ENCODE measurements around the gene TACR1.

TACR1 gene

DNA sequence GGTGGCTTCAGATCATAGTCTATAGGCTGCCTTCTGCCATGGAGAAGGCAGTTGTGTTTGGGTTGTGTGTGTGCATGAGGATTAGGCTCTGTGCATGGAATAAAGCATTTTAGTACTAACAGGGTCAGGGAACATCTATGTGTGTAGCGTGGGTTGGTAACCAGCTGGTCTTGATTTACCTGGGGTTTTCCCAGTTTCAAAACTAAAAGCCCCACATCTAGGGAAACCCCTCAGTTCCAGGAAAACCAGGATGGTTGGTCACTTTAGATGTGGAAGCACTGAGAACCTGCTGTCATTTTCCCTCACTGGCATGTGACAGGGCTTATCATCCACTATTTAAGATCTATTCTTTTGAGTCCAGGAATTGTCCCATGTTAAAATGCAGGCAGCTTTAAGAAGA is 124.6 kb downstream of the TACR1 start:
- no peak for TF ChIP-seq NFRKB (IDR thresholded peaks at IDR 0.05)
- no peak for TF ChIP-seq FOXM1 (IDR thresholded peaks at IDR 0.05; ENCODE audit: borderline replicate concordance)
- no peak for TF ChIP-seq CTBP1 (IDR thresholded peaks at IDR 0.05; ENCODE audit: borderline replicate concordance)
- TF ChIP-seq SUZ12 (IDR thresholded peaks at IDR 0.05), result no peak
- TF ChIP-seq ZNF384 (IDR thresholded peaks at IDR 0.05), result no peak
- TF ChIP-seq L3MBTL2 (conservative IDR thresholded peaks at IDR 0.05), result no peak
- no peak for TF ChIP-seq FOXA1 (IDR thresholded peaks at IDR 0.05)
- no peak for TF ChIP-seq BHLHE40 (IDR thresholded peaks at IDR 0.05; ENCODE audit: borderline replicate concordance)
- no peak for TF ChIP-seq LEF1 (IDR thresholded peaks at IDR 0.05; ENCODE audit: borderline replicate concordance)
- TF ChIP-seq ELF4 (IDR thresholded peaks at IDR 0.05), result no peak
- TF ChIP-seq SP1 (IDR thresholded peaks at IDR 0.05), result no peak
- TF ChIP-seq TARDBP (IDR thresholded peaks at IDR 0.05), result no peak
- no peak for DNase-seq (ENCODE audit: extremely low spot score)
- POLR2A ChIA-PET, result no interaction called here
- CTCF ChIA-PET, result interaction anchor here (0.7 to 3.1 kb wide), 3 partner anchors 9 to 16 kb away, joined by 3 to 16 read pairs (median 4); no protein-coding TSS in a partner anchor

- CTCF ChIA-PET, result interaction anchor here (0.9 to 3.1 kb wide), 2 partner anchors 10 to 16 kb away, joined by 3 to 16 read pairs; no protein-coding TSS in a partner anchor
- POLR2A ChIA-PET, result no interaction called here
- DNase-seq (ENCODE audit: extremely low spot score), result no peak
- no peak for TF ChIP-seq FOXK2 (IDR thresholded peaks at IDR 0.05)
- no peak for TF ChIP-seq ZNF384 (IDR thresholded peaks at IDR 0.05)
- TF ChIP-seq L3MBTL2 (conservative IDR thresholded peaks at IDR 0.05), result no peak
- no peak for TF ChIP-seq ELF4 (IDR thresholded peaks at IDR 0.05)
- no peak for TF ChIP-seq LEF1 (IDR thresholded peaks at IDR 0.05; ENCODE audit: borderline replicate concordance)
- no peak for TF ChIP-seq HDGF (IDR thresholded peaks at IDR 0.05; ENCODE audit: borderline replicate concordance)
- no peak for TF ChIP-seq FOXM1 (IDR thresholded peaks at IDR 0.05; ENCODE audit: borderline replicate concordance)
- TF ChIP-seq BHLHE40 (IDR thresholded peaks at IDR 0.05; ENCODE audit: borderline replicate concordance), result no peak
- no peak for TF ChIP-seq NFRKB (IDR thresholded peaks at IDR 0.05)
- TF ChIP-seq FOXA1 (IDR thresholded peaks at IDR 0.05), result no peak
- no peak for TF ChIP-seq SP1 (IDR thresholded peaks at IDR 0.05)
- TF ChIP-seq SUZ12 (IDR thresholded peaks at IDR 0.05), result no peak
- TF ChIP-seq PKNOX1 (IDR thresholded peaks at IDR 0.05), result no peak
- no peak for TF ChIP-seq ARNT (IDR thresholded peaks at IDR 0.05)
These were observed 125.1 kb downstream of the TACR1 start for GRCh38 chr2:75074228-75074627.

DNA sequence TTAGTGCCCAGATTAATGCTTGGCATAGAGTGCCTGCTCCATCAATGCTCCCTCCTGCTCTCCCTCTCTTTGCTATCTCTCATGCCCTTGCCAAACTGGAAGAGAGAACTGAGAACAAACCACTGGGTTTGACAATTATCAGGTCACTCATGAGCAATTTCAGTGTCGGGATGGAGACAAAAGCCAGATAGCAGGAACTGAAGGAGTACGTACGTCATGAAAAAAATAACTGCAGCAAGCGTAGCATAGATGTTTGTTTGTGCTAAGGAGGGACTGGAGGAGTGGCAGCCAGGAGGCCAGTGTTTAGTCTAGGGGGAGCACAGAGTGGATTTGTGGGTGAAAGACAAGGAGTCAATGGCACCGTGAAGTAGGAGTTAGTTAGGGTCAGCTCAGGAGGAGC is 127.6 kb downstream of the TACR1 start:
- no peak for TF ChIP-seq FOXA1 (IDR thresholded peaks at IDR 0.05)
- no peak for TF ChIP-seq HDGF (IDR thresholded peaks at IDR 0.05; ENCODE audit: borderline replicate concordance)
- no peak for TF ChIP-seq FOXK2 (IDR thresholded peaks at IDR 0.05)
- TF ChIP-seq NFRKB (IDR thresholded peaks at IDR 0.05), result no peak
- DNase-seq (ENCODE audit: extremely low spot score), result no peak
- POLR2A ChIA-PET, result no interaction called here
- CTCF ChIA-PET, result no interaction called here

GRCh38 chr2:75068546-75068945 is 130.8 kb downstream of the TACR1 start:
- no peak for DNase-seq (ENCODE audit: extremely low spot score)
- CTCF ChIA-PET, result no interaction called here
- POLR2A ChIA-PET, result no interaction called here
- TF ChIP-seq SP1 (IDR thresholded peaks at IDR 0.05) (no peak), FOXM1 (IDR thresholded peaks at IDR 0.05; ENCODE audit: borderline replicate concordance) (no peak), BHLHE40 (IDR thresholded peaks at IDR 0.05; ENCODE audit: borderline replicate concordance) (no peak), L3MBTL2 (conservative IDR thresholded peaks at IDR 0.05) (no peak), ARNT (IDR thresholded peaks at IDR 0.05) (no peak), NFRKB (IDR thresholded peaks at IDR 0.05) (no peak), HDGF (IDR thresholded peaks at IDR 0.05; ENCODE audit: borderline replicate concordance) (no peak), CTBP1 (IDR thresholded peaks at IDR 0.05; ENCODE audit: borderline replicate concordance) (no peak), FOXK2 (IDR thresholded peaks at IDR 0.05) (no peak), SUZ12 (IDR thresholded peaks at IDR 0.05) (no peak), PKNOX1 (IDR thresholded peaks at IDR 0.05) (no peak), ELF4 (IDR thresholded peaks at IDR 0.05) (no peak), LEF1 (IDR thresholded peaks at IDR 0.05; ENCODE audit: borderline replicate concordance) (no peak), FOXA1 (IDR thresholded peaks at IDR 0.05) (no peak), ZNF384 (IDR thresholded peaks at IDR 0.05) (no peak), TARDBP (IDR thresholded peaks at IDR 0.05) (no peak)

GRCh38 chr2:75067506-75067905 is 131.8 kb downstream of the TACR1 start:
- no peak for DNase-seq (ENCODE audit: extremely low spot score)
- no peak for TF ChIP-seq LEF1 (IDR thresholded peaks at IDR 0.05; ENCODE audit: borderline replicate concordance)
- no peak for TF ChIP-seq CTBP1 (IDR thresholded peaks at IDR 0.05; ENCODE audit: borderline replicate concordance)
- TF ChIP-seq FOXA1 (IDR thresholded peaks at IDR 0.05), result no peak
- no peak for TF ChIP-seq TARDBP (IDR thresholded peaks at IDR 0.05)
- no peak for TF ChIP-seq L3MBTL2 (conservative IDR thresholded peaks at IDR 0.05)
- TF ChIP-seq NFRKB (IDR thresholded peaks at IDR 0.05), result no peak
- no peak for TF ChIP-seq ZNF384 (IDR thresholded peaks at IDR 0.05)
- no peak for TF ChIP-seq PKNOX1 (IDR thresholded peaks at IDR 0.05)
- TF ChIP-seq SP1 (IDR thresholded peaks at IDR 0.05), result no peak
- TF ChIP-seq HDGF (IDR thresholded peaks at IDR 0.05; ENCODE audit: borderline replicate concordance), result no peak
- TF ChIP-seq BHLHE40 (IDR thresholded peaks at IDR 0.05; ENCODE audit: borderline replicate concordance), result no peak
- TF ChIP-seq ARNT (IDR thresholded peaks at IDR 0.05), result no peak
- TF ChIP-seq SUZ12 (IDR thresholded peaks at IDR 0.05), result no peak
- TF ChIP-seq ELF4 (IDR thresholded peaks at IDR 0.05), result no peak
- no peak for TF ChIP-seq FOXK2 (IDR thresholded peaks at IDR 0.05)
- no peak for TF ChIP-seq FOXM1 (IDR thresholded peaks at IDR 0.05; ENCODE audit: borderline replicate concordance)
- ChIA-PET CTCF (no interaction called here), POLR2A (no interaction called here)
